AG09309 (cell line): ENCODE results near the gene SIPA1L2.
A peak's percentile ranks its signal among the peaks of the same experiment; 100 is the strongest.

Source experiments
- DNase-seq: peaks from one replicate; pipeline ENCODE4 v3.0.0-alpha.2; 2010; ENCODE audit warnings: low read depth
- H3K4me3 ChIP-seq: 2 replicates; pipeline ENCODE4 v1.5.1; 2011; ENCODE audit warnings: mild to moderate bottlenecking, low read depth, low read length, moderate library complexity; ENCODE audit not compliant: control insufficient read depth
- CTCF ChIP-seq: IDR thresholded peaks from 2 replicates; pipeline ENCODE4 v1.5.1; 2011; ENCODE audit warnings: mild to moderate bottlenecking, low read depth, low read length, inconsistent platforms; ENCODE audit not compliant: insufficient read depth, control insufficient read depth; ENCODE audit errors: missing control alignments

SIPA1L2 gene

GRCh38 chr1:232634096-232634495 is 4.2 kb upstream of the SIPA1L2 start:
- TF ChIP-seq CTCF = no peak
- no peak for DNase-seq
- H3K4me3 ChIP-seq = no peak overlapping the region

DNA sequence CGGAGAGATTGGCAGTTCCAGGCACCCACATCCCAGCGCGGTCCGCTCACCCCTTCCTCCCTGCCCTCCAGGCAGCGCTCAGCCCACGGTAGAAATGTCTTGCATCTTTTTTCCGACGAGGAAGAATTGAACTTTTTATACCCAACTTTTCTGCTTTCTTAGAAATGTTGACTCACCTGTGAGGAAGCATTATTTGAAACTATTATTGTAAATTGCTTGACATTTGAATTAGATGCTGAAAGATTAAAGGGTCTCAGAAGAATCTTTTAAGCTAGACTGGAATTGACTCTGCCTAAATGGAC is 912 bp upstream of the SIPA1L2 start:
- no peak for TF ChIP-seq CTCF
- DNase-seq = no peak
- H3K4me3 ChIP-seq = peak overlapping the region; percentile 55

GRCh38 chr1:232629250-232630046 is 485 bp downstream of the SIPA1L2 start:
- no peak for TF ChIP-seq CTCF
- no peak for DNase-seq
- H3K4me3 ChIP-seq = peak overlapping the region; percentile 63

DNA sequence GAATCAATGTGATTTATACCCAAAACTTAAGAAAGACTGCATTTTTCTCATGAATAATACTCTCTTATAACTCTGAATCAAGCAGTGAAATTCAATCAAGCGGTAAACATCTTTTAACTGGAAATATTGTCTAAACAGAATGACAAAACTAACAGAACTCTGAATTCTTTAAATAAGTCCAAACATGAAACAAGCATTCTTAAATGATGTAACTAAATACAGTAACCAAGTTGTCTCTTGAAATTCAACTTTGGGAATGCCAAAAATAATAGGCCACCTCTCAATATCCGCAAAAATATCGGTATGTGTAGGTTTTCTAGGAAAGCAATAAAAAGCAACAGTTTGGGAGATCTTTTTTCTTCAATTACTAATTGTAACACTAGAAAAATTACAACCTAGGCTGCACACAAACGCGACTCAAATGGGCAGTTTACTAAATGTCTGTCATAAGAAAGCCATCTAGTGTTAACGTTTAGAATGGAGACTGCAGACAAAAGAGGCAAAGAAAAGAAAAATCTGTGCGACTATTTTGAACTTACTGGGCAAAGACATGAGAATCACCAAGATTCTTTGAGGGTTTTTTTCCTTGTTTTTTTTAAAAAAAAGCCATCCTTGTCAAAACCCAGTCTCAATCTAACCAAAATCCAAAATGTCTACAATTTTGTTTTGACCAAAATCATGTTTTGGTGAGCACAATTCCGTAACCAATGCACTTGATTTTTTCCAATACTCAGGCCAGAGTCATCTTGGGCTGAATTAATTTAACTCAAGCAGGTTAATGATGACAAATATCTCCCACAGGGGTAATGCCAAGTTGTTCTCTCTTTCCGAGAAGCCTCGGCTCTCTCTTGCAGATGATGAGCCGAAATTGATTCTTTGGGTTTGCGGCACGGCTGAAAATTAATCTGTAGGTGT is 1.3 kb downstream of the SIPA1L2 start:
- H3K4me3 ChIP-seq = peak overlapping the region; percentile 63
- peak; percentile 39 for TF ChIP-seq CTCF
- DNase-seq = no peak

GRCh38 chr1:232627645-232628334 is 2.1 kb downstream of the SIPA1L2 start:
- H3K4me3 ChIP-seq = no peak overlapping the region; the same call in 1 of the 2 replicates
- peak; percentile 41 for TF ChIP-seq CTCF
- DNase-seq = no peak

GRCh38 chr1:232627171-232627570 is 2.8 kb downstream of the SIPA1L2 start:
- TF ChIP-seq CTCF = no peak
- H3K4me3 ChIP-seq = no peak overlapping the region
- DNase-seq = no peak
